ENCODE data around the gene SNAPC1.

- no peak for TF ChIP-seq CTCF (IDR thresholded peaks at IDR 0.05; ENCODE audit: low read length)
- TF ChIP-seq EZH2 (IDR thresholded peaks at IDR 0.05; ENCODE audit: borderline replicate concordance, low read length): no peak
These were observed 17.9 kb downstream of the SNAPC1 start for GRCh38 chr14:61780125-61780524.

Measured in OCI-LY1 (cell line).